ENCODE data around the gene TEX51. TPM values are rescaled to one million over a fixed set of nuclear protein-coding genes. Genes with fewer than 3 reads are reported as not detected.

Gene TEX51
- total and polyA plus RNA-seq, 2 donors (not counting 3 experiments of a cell fraction or from before 2014, with no cell fraction given): not detected

DNA sequence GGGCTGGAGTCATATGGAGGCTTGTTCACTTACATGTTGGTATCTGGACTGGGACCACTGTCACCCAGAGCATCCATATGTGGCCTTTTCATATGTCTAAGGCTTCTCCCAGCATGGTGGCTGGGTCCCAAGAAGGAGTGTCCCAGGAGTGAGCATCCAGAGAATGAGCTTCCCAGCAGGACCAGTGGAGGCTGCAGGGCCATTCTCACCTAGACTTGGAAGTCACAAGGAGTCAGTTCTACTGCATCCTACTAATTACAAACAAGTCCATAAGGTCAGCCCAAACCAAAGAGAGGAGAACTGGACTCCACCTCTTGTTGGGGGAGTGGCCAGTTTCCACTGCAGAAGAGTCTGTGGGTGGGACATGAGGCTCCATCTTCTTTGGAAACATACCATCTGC lies 5.1 kb upstream of the TEX51 start:
- H3K9me1 ChIP-seq (replicated peaks; ENCODE audit: control insufficient read depth, extremely low read depth, insufficient read depth, low read length): no peaks in the 10 kb centered on the region
- H3K4me2 ChIP-seq (ENCODE audit: insufficient read depth, low read length): no peak overlapping the region
- POLR2A ChIA-PET: no interaction called here
- H2AFZ ChIP-seq (ENCODE audit: low read depth, low read length): no peak overlapping the region
- DNase-seq (ENCODE audit: low read depth, low spot score) (no peak), FAIRE-seq (no peak)
- H3K9me3 ChIP-seq (replicated peaks; ENCODE audit: control insufficient read depth, insufficient read depth, low read length): no peaks in the 10 kb centered on the region
- intact Hi-C loops (cut with micrococcal nuclease) (no loop called here), dilution Hi-C loops (cut with MboI; ENCODE audit: extremely low pct_ligation_motif_present, low sequenced_read_pairs) (no loop called here)
- no peaks in the 10 kb centered on the region for H3K27me3 ChIP-seq (ENCODE audit: control insufficient read depth in 2 of 2, insufficient read depth in 2 of 2, low read length in 2 of 2)
- no peak overlapping the region for H3K27ac ChIP-seq (ENCODE audit: insufficient read depth, low read depth, low read length)
- H3K9ac ChIP-seq (replicated peaks; ENCODE audit: extremely low read depth, insufficient read depth, low read length): no peak overlapping the region
- CTCF ChIA-PET: no interaction called here
- no TSS peak for BruUV-seq (replicated peaks)
- no peaks in the 10 kb centered on the region for H3K79me2 ChIP-seq (ENCODE audit: control insufficient read depth, insufficient read depth, low read length)
- no peaks in the 10 kb centered on the region for H3K4me1 ChIP-seq (ENCODE audit: control insufficient read depth, extremely low read depth, insufficient read depth, low read length)
- no peaks in the 10 kb centered on the region for H3K36me3 ChIP-seq (ENCODE audit: control insufficient read depth in 2 of 2, extremely low read depth in 1 of 2, insufficient read depth in 2 of 2, low read length in 2 of 2)
- no peaks in the 10 kb centered on the region for H4K20me1 ChIP-seq (replicated peaks; ENCODE audit: control insufficient read depth, extremely low read depth, insufficient read depth, low read length)
- no peak overlapping the region for H3K4me3 ChIP-seq (replicated peaks in 1 of 3; ENCODE audit: insufficient read depth in 1 of 3, low read depth in 1 of 3, low read length in 3 of 3)
- TF ChIP-seq EZH2 (IDR thresholded peaks at IDR 0.05; ENCODE audit: borderline replicate concordance, low read depth, low read length, severe bottlenecking): no peak
- no peak for TF ChIP-seq GATA2 (IDR thresholded peaks at IDR 0.05; ENCODE audit: insufficient read depth, insufficient read length, low read depth, low read length)
- TF ChIP-seq POLR2A (IDR thresholded peaks at IDR 0.05; ENCODE audit: low read depth, low read length): no peak
- TF ChIP-seq FOS (IDR thresholded peaks at IDR 0.05; ENCODE audit: borderline replicate concordance, insufficient read depth, low read length): no peak
- TF ChIP-seq, protein P1, sequence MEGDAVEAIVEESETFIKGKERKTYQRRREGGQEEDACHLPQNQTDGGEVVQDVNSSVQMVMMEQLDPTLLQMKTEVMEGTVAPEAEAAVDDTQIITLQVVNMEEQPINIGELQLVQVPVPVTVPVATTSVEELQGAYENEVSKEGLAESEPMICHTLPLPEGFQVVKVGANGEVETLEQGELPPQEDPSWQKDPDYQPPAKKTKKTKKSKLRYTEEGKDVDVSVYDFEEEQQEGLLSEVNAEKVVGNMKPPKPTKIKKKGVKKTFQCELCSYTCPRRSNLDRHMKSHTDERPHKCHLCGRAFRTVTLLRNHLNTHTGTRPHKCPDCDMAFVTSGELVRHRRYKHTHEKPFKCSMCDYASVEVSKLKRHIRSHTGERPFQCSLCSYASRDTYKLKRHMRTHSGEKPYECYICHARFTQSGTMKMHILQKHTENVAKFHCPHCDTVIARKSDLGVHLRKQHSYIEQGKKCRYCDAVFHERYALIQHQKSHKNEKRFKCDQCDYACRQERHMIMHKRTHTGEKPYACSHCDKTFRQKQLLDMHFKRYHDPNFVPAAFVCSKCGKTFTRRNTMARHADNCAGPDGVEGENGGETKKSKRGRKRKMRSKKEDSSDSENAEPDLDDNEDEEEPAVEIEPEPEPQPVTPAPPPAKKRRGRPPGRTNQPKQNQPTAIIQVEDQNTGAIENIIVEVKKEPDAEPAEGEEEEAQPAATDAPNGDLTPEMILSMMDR (IDR thresholded peaks at IDR 0.05; ENCODE audit: extremely low read depth in 1 of 2, insufficient read depth in 1 of 2, low read depth in 1 of 2, low read length in 2 of 2): no peak
- no peak for TF ChIP-seq MYC (IDR thresholded peaks at IDR 0.05; ENCODE audit: low read depth, low read length)
- no peak for TF ChIP-seq POLR2AphosphoS5 (IDR thresholded peaks at IDR 0.05; ENCODE audit: insufficient read depth, low read depth, low read length)
- TF ChIP-seq JUN (IDR thresholded peaks at IDR 0.05; ENCODE audit: borderline replicate concordance, insufficient read depth, insufficient read length, low read depth): no peak

All from endothelial cell of umbilical vein (primary cell).